ENCODE results near the gene TEX2. TPM values are rescaled to one million over a fixed set of nuclear protein-coding genes. Genes with fewer than 3 reads are reported as not detected.
A peak's percentile ranks its signal among the peaks of the same experiment; 100 is the strongest.

The TEX2 gene
- total and polyA plus RNA-seq, 2 of the 13 experiments (the other 11 are each of a cell fraction or from before 2014, with no cell fraction given) = 21.4 to 37.7 TPM

- ATAC-seq (peak; percentile 22), DNase-seq (ENCODE audit: low spot score) (peak; percentile 81), FAIRE-seq (peak; percentile 83)
- ChIA-PET POLR2A (interaction anchor here (0.6 to 10.7 kb wide), 15 partner anchors 12 to 127 kb away, joined by 3 to 138 read pairs (median 8); no protein-coding TSS in a partner anchor), CTCF (ENCODE audit: low intra/inter-chr PET ratio, low total read pairs) (interaction anchor here (0.7 to 5.1 kb wide), 7 partner anchors 70 to 214 kb away, joined by 3 to 67 read pairs (median 7); no protein-coding TSS in a partner anchor)
- peak overlapping the region; percentile 56 for H3K27ac ChIP-seq (ENCODE audit: extremely low read length, insufficient read depth, low read length)
- H3K4me2 ChIP-seq (ENCODE audit: low read depth, low read length) = peak overlapping the region; percentile 76
- no peaks in the 10 kb centered on the region for H4K20me1 ChIP-seq (ENCODE audit: insufficient read depth, low read length)
- no peak overlapping the region for H3K4me3 ChIP-seq (replicated peaks in 1 of 3; ENCODE audit: insufficient read depth in 1 of 3, low read depth in 2 of 3, low read length in 3 of 3)
- WGBS (ENCODE audit: low lambda C conversion rate) = 32% methylated on average over 8 of the region's 8 CpGs
- no peaks in the 10 kb centered on the region for H3K9me3 ChIP-seq (ENCODE audit: low read length)
- no peaks in the 10 kb centered on the region for H3K36me3 ChIP-seq (replicated peaks in 1 of 2; ENCODE audit: control insufficient read depth in 1 of 2, insufficient read depth in 2 of 2, low read length in 2 of 2)
- H2AFZ ChIP-seq (ENCODE audit: low read length) = no peak overlapping the region
- in situ Hi-C loops (cut with HindIII; ENCODE audit: extremely low pct_ligation_motif_present, low pct_unique_long_range_greater_than_20kb) = loop anchor here (5.0 to 10.0 kb wide), 3 partner anchors 71 to 209 kb away; no protein-coding TSS in a partner anchor
- no peak overlapping the region for H3K9ac ChIP-seq (ENCODE audit: insufficient read depth, low read depth, low read length)
- intact Hi-C loops (cut with micrococcal nuclease; ENCODE audit: unreplicated experiment) = loop anchor here (1.0 to 10.0 kb wide), 4 partner anchors 70 to 219 kb away; partner anchors contain the start of genes CSHL1 and GH1
- H3K4me1 ChIP-seq (ENCODE audit: insufficient read depth, low read length) = peaks cover 57% of the 10 kb centered on the region
- H3K27me3 ChIP-seq (ENCODE audit: control insufficient read depth in 1 of 2, insufficient read depth in 2 of 2, low read length in 2 of 2) = no peaks in the 10 kb centered on the region; a peak in 1 of 5 replicates
- no TSS peak for BruUV-seq (replicated peaks)
- peaks cover 7% of the 10 kb centered on the region for H3K79me2 ChIP-seq (ENCODE audit: insufficient read depth, low read length)
- TF ChIP-seq, protein P1, sequence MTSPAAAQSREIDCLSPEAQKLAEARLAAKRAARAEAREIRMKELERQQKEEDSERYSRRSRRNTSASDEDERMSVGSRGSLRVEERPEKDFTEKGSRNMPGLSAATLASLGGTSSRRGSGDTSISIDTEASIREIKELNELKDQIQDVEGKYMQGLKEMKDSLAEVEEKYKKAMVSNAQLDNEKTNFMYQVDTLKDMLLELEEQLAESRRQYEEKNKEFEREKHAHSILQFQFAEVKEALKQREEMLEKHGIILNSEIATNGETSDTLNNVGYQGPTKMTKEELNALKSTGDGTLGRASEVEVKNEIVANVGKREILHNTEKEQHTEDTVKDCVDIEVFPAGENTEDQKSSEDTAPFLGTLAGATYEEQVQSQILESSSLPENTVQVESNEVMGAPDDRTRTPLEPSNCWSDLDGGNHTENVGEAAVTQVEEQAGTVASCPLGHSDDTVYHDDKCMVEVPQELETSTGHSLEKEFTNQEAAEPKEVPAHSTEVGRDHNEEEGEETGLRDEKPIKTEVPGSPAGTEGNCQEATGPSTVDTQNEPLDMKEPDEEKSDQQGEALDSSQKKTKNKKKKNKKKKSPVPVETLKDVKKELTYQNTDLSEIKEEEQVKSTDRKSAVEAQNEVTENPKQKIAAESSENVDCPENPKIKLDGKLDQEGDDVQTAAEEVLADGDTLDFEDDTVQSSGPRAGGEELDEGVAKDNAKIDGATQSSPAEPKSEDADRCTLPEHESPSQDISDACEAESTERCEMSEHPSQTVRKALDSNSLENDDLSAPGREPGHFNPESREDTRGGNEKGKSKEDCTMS (CRISPR knock-in tag; conservative IDR thresholded peaks at IDR 0.05) = no peak
- TF ChIP-seq ZMAT3 (CRISPR knock-in tag; conservative IDR thresholded peaks at IDR 0.05) = no peak
- peak; percentile 57 for TF ChIP-seq ZNF629 (CRISPR knock-in tag; conservative IDR thresholded peaks at IDR 0.05)
- TF ChIP-seq FIP1L1 (IDR thresholded peaks at IDR 0.05; ENCODE audit: borderline replicate concordance, insufficient read depth, low read depth, low read length) = no peak
- no peak for TF ChIP-seq KIAA2018 (CRISPR knock-in tag; IDR thresholded peaks at IDR 0.05; ENCODE audit: borderline replicate concordance)
- TF ChIP-seq CEBPZ (IDR thresholded peaks at IDR 0.05; ENCODE audit: low read length) = no peak
- no peak for TF ChIP-seq RFXANK (CRISPR knock-in tag; IDR thresholded peaks at IDR 0.05)
- 0 out of 2 replicates have a peak, but pooled peaks have one; percentile 24 for TF ChIP-seq MIER2 (CRISPR knock-in tag; IDR thresholded peaks at IDR 0.05)
Measured at GRCh38 chr17:64133546-64134215, 129.4 kb downstream of the TEX2 start.

Measured in HepG2 (cell line).